ENCODE measurements around the gene SARDH. TPM values are rescaled to one million over a fixed set of nuclear protein-coding genes. Genes with fewer than 3 reads are reported as not detected.
A peak's percentile ranks its signal among the peaks of the same experiment; 100 is the strongest.

SARDH gene
- total and polyA plus RNA-seq, 10 donors = 1.0 to 4.5 (median 2.3) TPM

DNA sequence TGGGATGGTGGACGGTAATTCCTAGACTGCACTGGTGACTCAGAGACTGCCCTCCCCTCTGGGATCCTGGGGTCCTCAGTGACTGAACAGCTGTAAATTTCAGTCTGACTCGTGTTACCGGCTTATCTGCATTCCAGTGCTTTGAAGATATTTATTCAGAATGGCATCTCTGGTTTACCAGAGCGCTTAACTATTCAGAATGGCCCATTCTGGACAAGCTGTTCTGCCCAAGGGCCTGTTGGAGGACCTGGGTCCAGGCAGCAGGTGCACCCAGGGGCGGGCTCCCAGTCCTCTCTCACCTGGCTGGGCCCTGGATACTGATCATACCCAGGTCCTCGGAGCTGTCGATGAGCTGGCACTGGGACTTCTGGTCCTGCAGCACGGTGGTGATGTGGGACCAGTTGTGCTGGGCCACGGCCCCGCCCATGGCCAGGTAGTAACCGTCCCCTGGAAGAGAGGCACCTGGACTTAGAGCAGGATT is 48.0 kb downstream of the SARDH start:
- TF ChIP-seq POLR2AphosphoS5 (IDR thresholded peaks at IDR 0.05) (no peak), POLR2A (IDR thresholded peaks at IDR 0.05) (no peak), CTCF (IDR thresholded peaks at IDR 0.05 in 8 of 11, conservative IDR thresholded peaks at IDR 0.05 in 3 of 11) (no peak)
- intact Hi-C loops (cut with DNase I; ENCODE audit: low total_unique reads) = no loop called here
- Histone ChIP-seq H3K4me3 (no peak overlapping the region), H3K36me3 (peaks cover 0 to 4% (median 0%) of the 10 kb centered on the region in 6 donors), H3K4me1 (no peaks in the 10 kb centered on the region), H3K27me3 (replicated peaks in 1 of 7) (peaks cover 0 to 6% (median 0%) of the 10 kb centered on the region in 7 donors), H3K9me3 (no peaks in the 10 kb centered on the region), H3K27ac (no peak overlapping the region)
- DNase-seq = peak; percentile 48
- 84 to 91% (median 88%) methylated on average over 10 to 11 of the region's 11 CpGs for WGBS, 5 donors

DNA sequence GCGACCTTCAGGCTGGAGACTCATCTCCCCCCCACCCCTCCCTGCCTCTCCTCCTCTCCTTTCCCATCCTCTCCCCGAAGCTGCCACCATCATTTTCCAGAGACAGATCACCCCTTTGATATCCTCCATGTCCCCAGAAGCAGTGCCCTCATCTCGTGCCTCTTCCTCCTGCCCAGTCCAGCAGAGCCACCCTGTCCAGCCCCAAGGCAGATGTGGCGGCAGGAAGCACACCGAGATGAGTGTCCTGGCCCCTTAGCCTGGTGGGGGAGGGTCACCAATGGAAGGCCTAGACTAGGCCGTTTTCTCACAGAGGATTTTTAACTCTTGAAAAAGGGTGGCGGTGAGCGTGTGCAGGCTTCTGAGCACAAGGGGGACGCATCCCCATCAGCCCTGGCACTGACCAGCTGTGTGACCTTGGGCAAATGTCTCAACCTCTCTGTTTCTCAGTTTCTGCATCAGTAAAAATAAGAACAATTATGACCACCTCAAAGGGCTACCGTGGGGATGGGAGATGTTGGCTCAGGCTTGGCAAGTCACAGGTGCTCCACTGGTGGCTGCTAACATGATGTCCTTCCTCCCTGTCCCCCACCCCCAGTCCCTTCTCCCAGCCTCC is 48.9 kb downstream of the SARDH start:
- Histone ChIP-seq H3K27ac (no peak overlapping the region), H3K4me3 (no peak overlapping the region), H3K27me3 (replicated peaks in 1 of 7) (peaks cover 0 to 2% (median 0%) of the 10 kb centered on the region in 7 donors), H3K36me3 (peaks cover 0 to 3% (median 0%) of the 10 kb centered on the region in 6 donors), H3K9me3 (no peaks in the 10 kb centered on the region), H3K4me1 (peaks cover 0 to 7% (median 2%) of the 10 kb centered on the region in 6 donors)
- peak; percentile 36 for DNase-seq
- intact Hi-C loops (cut with DNase I; ENCODE audit: low total_unique reads) = no loop called here
- WGBS, 5 donors = 80 to 89% (median 87%) methylated on average over 10 of the region's 10 CpGs
- TF ChIP-seq CTCF (IDR thresholded peaks at IDR 0.05 in 8 of 11, conservative IDR thresholded peaks at IDR 0.05 in 3 of 11) (no peak), POLR2A (IDR thresholded peaks at IDR 0.05) (no peak), POLR2AphosphoS5 (IDR thresholded peaks at IDR 0.05) (no peak)

- Histone ChIP-seq H3K27ac (no peak overlapping the region), H3K4me3 (no peak overlapping the region), H3K4me1 (peaks cover 0 to 19% (median 10%) of the 10 kb centered on the region in 6 donors), H3K36me3 (no peaks in the 10 kb centered on the region), H3K9me3 (no peaks in the 10 kb centered on the region), H3K27me3 (replicated peaks in 1 of 7) (peaks cover 0 to 10% (median 0%) of the 10 kb centered on the region in 7 donors)
- 88 to 91% (median 89%) methylated on average over 34 of the region's 34 CpGs for WGBS, 5 donors
- peak; percentile 47 for DNase-seq
- intact Hi-C loops (cut with DNase I; ENCODE audit: low total_unique reads) = no loop called here
- TF ChIP-seq POLR2A (IDR thresholded peaks at IDR 0.05) (no peak), CTCF (IDR thresholded peaks at IDR 0.05 in 8 of 11, conservative IDR thresholded peaks at IDR 0.05 in 3 of 11) (no peak), POLR2AphosphoS5 (IDR thresholded peaks at IDR 0.05) (no peak)
Observed at GRCh38 chr9:133687856-133688761, 50.0 kb downstream of the SARDH start.

Measured in spleen (tissue), 11 donors.